Astrocyte of the cerebellum (primary cell): Measurements from ENCODE around the gene IMP4.
A peak's percentile ranks its signal among the peaks of the same experiment; 100 is the strongest.
"Not testable (repeated sequence)": the region's sequence is repeated elsewhere in the genome, so short reads cannot be mapped to it uniquely, and the experiment has no call there.

ENCODE experiments used
- DNase-seq: peaks from one replicate; pipeline ENCODE4 v3.0.0-alpha.2; 2011; ENCODE audit warnings: low read depth
- H3K4me3 ChIP-seq: 2 replicates; pipeline ENCODE4 v1.5.1; 2011; ENCODE audit warnings: mild to moderate bottlenecking, low read depth, low read length, moderate library complexity
- CTCF ChIP-seq: IDR thresholded peaks from 2 replicates; pipeline ENCODE4 v1.5.1; 2012; ENCODE audit warnings: low read length, low read depth, moderate library complexity, mild to moderate bottlenecking; ENCODE audit errors: missing control alignments
- in situ Hi-C: cut with HindIII; loops from 2 replicates; pipeline ENCODE4 v1.10.0; 2017; ENCODE audit warnings: low sequenced_read_pairs

IMP4 gene

GRCh38 chr2:130327703-130328527, 14.8 kb upstream of the IMP4 start:
- in situ Hi-C loops: no loop called here

GRCh38 chr2:130328710-130329109, 14.0 kb upstream of the IMP4 start:
- no peak for DNase-seq
- no peak overlapping the region for H3K4me3 ChIP-seq
- no peak for TF ChIP-seq CTCF
- in situ Hi-C loops: no loop called here

More at GRCh38 chr2:130327703-130328527, 14.8 kb upstream of the IMP4 start:
- no peak overlapping the region for H3K4me3 ChIP-seq
- TF ChIP-seq CTCF: no peak
- DNase-seq: peak; percentile 57

- in situ Hi-C loops: no loop called here
- DNase-seq: peak; percentile 65
- H3K4me3 ChIP-seq: no peak overlapping the region
- TF ChIP-seq CTCF: peak; percentile 96
Observed at GRCh38 chr2:130332271-130333073, 10.2 kb upstream of the IMP4 start.

GRCh38 chr2:130333253-130333652, 9.4 kb upstream of the IMP4 start:
- H3K4me3 ChIP-seq, in situ Hi-C loops, DNase-seq: not testable (repeated sequence)

- H3K4me3 ChIP-seq: no peak overlapping the region
- no peak for DNase-seq
- in situ Hi-C loops: no loop called here
- no peak for TF ChIP-seq CTCF
Observed at GRCh38 chr2:130334026-130334425, 8.7 kb upstream of the IMP4 start.

- DNase-seq: no peak
- no peak overlapping the region for H3K4me3 ChIP-seq
- TF ChIP-seq CTCF: no peak
- in situ Hi-C loops: no loop called here
Observed at GRCh38 chr2:130335226-130335625, 7.5 kb upstream of the IMP4 start.
